Activated effector memory CD4-positive, alpha-beta T cell treated with anti-CD3 and anti-CD28 coated beads, Interleukin-2, amount 50 U/mL, for 16 hours (primary cell): ENCODE measurements around the gene IFNAR2.
"Not testable (repeated sequence)": the region's sequence is repeated elsewhere in the genome, so short reads cannot be mapped to it uniquely, and the experiment has no call there.

Experiments
- DNase-seq: peaks from one replicate; pipeline ENCODE4 v3.0.0-alpha.2; 2020

IFNAR2 gene

GRCh38 chr21:33245289-33245918 lies 15.7 kb downstream of the IFNAR2 start:
- no peak for DNase-seq

GRCh38 chr21:33246506-33246905 lies 16.8 kb downstream of the IFNAR2 start:
- DNase-seq = no peak

GRCh38 chr21:33246963-33247362 lies 17.2 kb downstream of the IFNAR2 start:
- DNase-seq = no peak

- no peak for DNase-seq
These were observed 17.9 kb downstream of the IFNAR2 start for GRCh38 chr21:33247599-33247998.

- DNase-seq = no peak
These were observed 19.7 kb downstream of the IFNAR2 start for GRCh38 chr21:33249331-33250002.

GRCh38 chr21:33251119-33251518 lies 21.4 kb downstream of the IFNAR2 start:
- no peak for DNase-seq

GRCh38 chr21:33253382-33253781 lies 23.6 kb downstream of the IFNAR2 start:
- DNase-seq = not testable (repeated sequence)

- no peak for DNase-seq
These were observed 25.0 kb downstream of the IFNAR2 start for GRCh38 chr21:33254766-33255165.

- no peak for DNase-seq
These were observed 25.7 kb downstream of the IFNAR2 start for GRCh38 chr21:33255404-33255803.

- no peak for DNase-seq
These were observed 26.3 kb downstream of the IFNAR2 start for GRCh38 chr21:33256019-33256418.

- DNase-seq = no peak
These were observed 27.5 kb downstream of the IFNAR2 start for GRCh38 chr21:33257094-33257803.

- DNase-seq = no peak
These were observed 28.7 kb downstream of the IFNAR2 start for GRCh38 chr21:33258475-33258874.

GRCh38 chr21:33259428-33259827 lies 29.7 kb downstream of the IFNAR2 start:
- no peak for DNase-seq

GRCh38 chr21:33259995-33260394 lies 30.3 kb downstream of the IFNAR2 start:
- no peak for DNase-seq

GRCh38 chr21:33261635-33262034 lies 31.9 kb downstream of the IFNAR2 start:
- no peak for DNase-seq

- DNase-seq = no peak
These were observed 33.2 kb downstream of the IFNAR2 start for GRCh38 chr21:33262921-33263320.

GRCh38 chr21:33264561-33264960 lies 34.8 kb downstream of the IFNAR2 start:
- DNase-seq = no peak

GRCh38 chr21:33265664-33266049 lies 35.9 kb downstream of the IFNAR2 start:
- no peak for DNase-seq

- DNase-seq = peak; percentile 90
These were observed 36.5 kb downstream of the IFNAR2 start, which contains the start of gene IL10RB for GRCh38 chr21:33266050-33266788. Gene IL10RB, plus strand, starts transcription at chr21:33266367. Its CDS starts 99 bp downstream, at chr21:33266466.

- DNase-seq = peak; percentile 75
These were observed 37.0 kb downstream of the IFNAR2 start for GRCh38 chr21:33266789-33267135.

- no peak for DNase-seq
These were observed 37.5 kb downstream of the IFNAR2 start for GRCh38 chr21:33267250-33267649.

GRCh38 chr21:33268393-33268736 lies 38.6 kb downstream of the IFNAR2 start:
- no peak for DNase-seq

- DNase-seq = peak; percentile 81
These were observed 39.2 kb downstream of the IFNAR2 start for GRCh38 chr21:33268737-33269441.
